Activated T-helper 2 cell treated with anti-CD3 and anti-CD28 coated beads, Interferon-gamma antibody, Interleukin-2, Interleukin-4, amounts not matched to agents 10 μg/mL and 5 μg/mL and 100 μg/mL, durations not matched to agents 14 hours and 24 hours and 36 hours (primary cell): Measurements from ENCODE around the gene MALL. TPM values are rescaled to one million over a fixed set of nuclear protein-coding genes. Genes with fewer than 3 reads are reported as not detected.
"Not testable (repeated sequence)": the region's sequence is repeated elsewhere in the genome, so short reads cannot be mapped to it uniquely, and the experiment has no call there.

ENCODE experiments used
- DNase-seq: peaks from one replicate; pipeline ENCODE4 v3.0.0; 2021; ENCODE audit warnings: low spot score
- H3K27ac Mint-ChIP-seq: one replicate; pipeline ENCODE4 v1.8.0; 2021; ENCODE audit warnings: mixed read lengths
- H3K27me3 Mint-ChIP-seq: one replicate; pipeline ENCODE4 v1.8.0; 2021; ENCODE audit warnings: low read depth, mixed read lengths
- H3K36me3 Mint-ChIP-seq: one replicate; pipeline ENCODE4 v1.8.0; 2021; ENCODE audit warnings: low read depth, mixed read lengths
- H3K4me1 Mint-ChIP-seq: one replicate; pipeline ENCODE4 v1.8.0; 2021; ENCODE audit warnings: low read depth, mixed read lengths
- H3K4me3 Mint-ChIP-seq: one replicate; pipeline ENCODE4 v1.8.0; 2021; ENCODE audit warnings: low read depth, mild to moderate bottlenecking, moderate library complexity, mixed read lengths
- H3K9me3 Mint-ChIP-seq: one replicate; pipeline ENCODE4 v1.8.0; 2021; ENCODE audit warnings: mixed read lengths
- intact Hi-C: fragments of 100-400 bp; cut with micrococcal nuclease; formaldehyde crosslinking; loops from one replicate; pipeline ENCODE4 v1.15.1; 2023
- total RNA-seq: library from RNA; stranded (reverse); gene quantifications from 2 replicates; pipeline ENCODE4 v1.2.3, GENCODE V29; 2022

The MALL gene
- total RNA-seq, 1 donor from 2014 or later: 2.3 TPM

DNA sequence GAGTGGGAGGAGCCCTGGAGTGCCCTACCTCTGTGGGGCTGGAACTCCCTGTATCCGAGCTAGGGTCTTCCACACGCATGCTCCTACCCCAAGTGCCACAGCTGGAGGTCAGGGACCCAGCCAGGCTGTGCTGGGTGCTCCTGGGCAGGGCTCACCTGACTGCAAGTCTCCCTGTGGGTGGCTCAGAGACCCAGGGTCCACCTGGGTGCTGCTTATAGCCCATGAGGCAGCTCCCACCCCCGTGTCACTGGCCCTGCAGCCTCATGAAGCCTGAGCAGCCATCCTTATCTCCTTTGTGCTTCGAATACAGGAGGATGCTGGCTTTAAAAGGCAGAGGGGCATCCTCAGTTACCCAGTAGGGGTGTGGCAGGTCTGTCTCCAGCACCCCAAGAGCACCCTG lies 14.7 kb downstream of the MALL start:
- H3K4me1 Mint-ChIP-seq: peaks cover 15% of the 10 kb centered on the region
- DNase-seq, H3K27me3 Mint-ChIP-seq, H3K36me3 Mint-ChIP-seq, intact Hi-C loops, H3K4me3 Mint-ChIP-seq, H3K9me3 Mint-ChIP-seq, H3K27ac Mint-ChIP-seq: not testable (repeated sequence)

DNA sequence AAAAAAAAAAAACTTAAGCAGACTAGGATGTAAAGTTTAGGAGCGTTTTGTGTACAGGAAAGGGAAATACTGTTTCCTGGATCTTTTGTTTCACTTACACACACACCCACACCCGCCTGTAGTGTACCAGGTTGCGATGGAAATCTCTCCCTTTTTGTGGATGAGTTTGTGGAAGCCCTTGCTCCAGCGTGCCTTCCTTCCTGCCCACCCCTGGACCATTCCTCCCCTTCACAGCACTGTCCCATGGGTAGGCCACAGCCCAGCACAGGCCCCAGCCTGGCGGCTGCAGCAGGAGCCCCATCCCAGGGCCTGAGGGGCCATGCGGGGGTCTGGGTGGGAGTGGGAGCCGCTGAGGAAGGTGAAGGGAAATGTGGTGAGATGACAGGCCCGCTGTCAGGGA lies 15.1 kb downstream of the MALL start:
- Mint-ChIP-seq H3K27ac (no peak overlapping the region), H3K4me1 (peaks cover 15% of the 10 kb centered on the region), H3K27me3 (peaks cover 6% of the 10 kb centered on the region), H3K9me3 (no peaks in the 10 kb centered on the region), H3K36me3 (no peaks in the 10 kb centered on the region), H3K4me3 (no peak overlapping the region)
- DNase-seq: no peak
- intact Hi-C loops: no loop called here

DNA sequence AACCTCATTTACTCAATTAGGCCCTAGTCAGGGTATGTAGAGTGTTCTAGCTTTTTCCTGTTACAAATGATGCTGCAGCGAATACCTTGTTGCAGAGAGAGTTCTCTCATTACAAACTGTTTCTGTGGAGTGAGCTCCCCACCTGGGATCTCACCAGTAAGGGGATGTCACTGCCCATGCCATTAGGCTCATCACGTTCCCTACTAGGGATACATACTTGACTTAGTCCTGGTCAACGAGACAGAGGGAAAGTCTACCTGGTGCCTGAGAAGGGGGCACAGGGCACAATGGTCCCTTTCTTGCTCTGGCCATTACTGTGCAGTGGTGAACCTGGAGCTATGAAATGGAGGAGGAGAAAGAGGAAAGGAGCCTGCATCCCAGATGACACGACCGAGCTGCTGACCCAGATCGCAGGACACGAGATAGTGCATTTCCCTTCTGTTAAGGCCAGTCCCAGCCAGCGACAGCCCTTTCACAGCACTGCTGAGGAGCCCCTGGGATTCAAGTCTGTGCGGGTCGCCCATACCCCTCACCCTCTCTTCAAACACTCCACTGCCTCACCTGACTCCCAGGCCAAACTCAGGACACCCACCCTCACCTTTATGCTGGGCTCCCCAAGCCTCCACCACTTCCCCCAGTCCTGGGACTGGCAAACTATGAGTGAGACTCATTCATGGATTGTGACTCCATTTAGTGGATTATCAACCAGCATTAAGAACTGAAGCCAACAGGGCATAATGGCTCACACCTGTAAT lies 16.0 kb downstream of the MALL start:
- Mint-ChIP-seq H3K36me3 (no peaks in the 10 kb centered on the region), H3K4me3 (no peak overlapping the region), H3K27me3 (peaks cover 5% of the 10 kb centered on the region), H3K27ac (no peak overlapping the region), H3K9me3 (no peaks in the 10 kb centered on the region), H3K4me1 (peaks cover 13% of the 10 kb centered on the region)
- DNase-seq: no peak
- intact Hi-C loops: no loop called here

DNA sequence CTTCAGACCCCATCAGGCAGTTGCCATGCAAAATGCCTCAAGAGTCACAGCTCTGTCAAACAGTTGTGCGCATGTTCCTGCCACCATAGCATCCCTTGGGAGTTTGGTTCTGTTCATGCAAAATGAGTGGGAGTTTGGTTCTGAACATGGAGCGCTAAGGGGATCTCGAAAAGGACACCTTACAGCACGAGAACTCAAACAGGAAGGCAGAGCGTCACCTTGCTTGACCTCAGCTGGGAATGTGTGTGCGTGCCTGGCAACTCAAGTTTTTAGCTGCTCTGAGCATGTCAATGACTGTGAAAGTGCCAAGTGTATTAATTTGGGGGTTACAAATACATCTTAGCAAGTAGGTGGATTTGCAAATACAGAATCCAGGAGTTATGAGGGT lies 16.6 kb downstream of the MALL start:
- H3K4me1 Mint-ChIP-seq: peaks cover 13% of the 10 kb centered on the region
- DNase-seq: no peak
- no peaks in the 10 kb centered on the region for H3K9me3 Mint-ChIP-seq
- H3K27ac Mint-ChIP-seq: no peak overlapping the region
- H3K4me3 Mint-ChIP-seq: no peak overlapping the region
- intact Hi-C loops: no loop called here
- peaks cover 5% of the 10 kb centered on the region for H3K27me3 Mint-ChIP-seq
- H3K36me3 Mint-ChIP-seq: no peaks in the 10 kb centered on the region

DNA sequence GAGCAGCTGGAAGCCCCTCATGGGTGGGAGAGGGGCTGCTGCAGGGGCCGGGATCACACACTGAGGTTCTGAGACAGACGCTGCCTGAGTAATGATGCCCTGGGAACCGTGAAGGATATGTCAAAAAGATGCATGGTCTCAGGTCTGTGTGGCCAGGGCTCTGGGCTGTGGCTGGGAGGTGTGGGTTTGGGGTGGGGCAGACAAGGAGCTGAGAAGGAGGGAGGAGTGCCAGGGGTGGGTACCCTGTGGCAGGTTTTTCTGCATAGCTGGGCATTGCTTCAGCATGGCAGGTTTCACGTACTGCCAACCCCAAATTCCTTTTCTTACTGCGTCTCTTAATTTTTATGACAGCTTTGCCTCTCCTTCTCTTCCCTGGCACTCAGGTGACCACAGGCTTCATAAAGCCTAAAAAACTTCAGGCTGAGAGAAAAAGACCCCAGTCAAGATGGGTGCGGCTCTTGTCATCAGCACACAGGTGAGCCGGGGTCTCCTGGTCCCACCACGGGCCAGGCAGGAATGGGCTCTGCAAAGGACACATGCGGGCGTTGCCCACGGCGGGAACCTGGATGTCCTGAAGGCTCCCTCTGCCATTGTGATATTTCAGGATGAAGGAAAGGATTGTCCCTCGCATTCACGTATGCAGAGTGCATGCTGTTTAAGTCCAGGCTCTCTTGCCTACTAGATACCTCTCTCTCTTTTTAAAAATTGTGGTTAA lies 18.0 kb downstream of the MALL start:
- DNase-seq: no peak
- Mint-ChIP-seq H3K9me3 (no peaks in the 10 kb centered on the region), H3K27me3 (peaks cover 5% of the 10 kb centered on the region), H3K4me1 (peaks cover 13% of the 10 kb centered on the region), H3K36me3 (no peaks in the 10 kb centered on the region), H3K4me3 (no peak overlapping the region), H3K27ac (no peak overlapping the region)
- intact Hi-C loops: no loop called here

DNA sequence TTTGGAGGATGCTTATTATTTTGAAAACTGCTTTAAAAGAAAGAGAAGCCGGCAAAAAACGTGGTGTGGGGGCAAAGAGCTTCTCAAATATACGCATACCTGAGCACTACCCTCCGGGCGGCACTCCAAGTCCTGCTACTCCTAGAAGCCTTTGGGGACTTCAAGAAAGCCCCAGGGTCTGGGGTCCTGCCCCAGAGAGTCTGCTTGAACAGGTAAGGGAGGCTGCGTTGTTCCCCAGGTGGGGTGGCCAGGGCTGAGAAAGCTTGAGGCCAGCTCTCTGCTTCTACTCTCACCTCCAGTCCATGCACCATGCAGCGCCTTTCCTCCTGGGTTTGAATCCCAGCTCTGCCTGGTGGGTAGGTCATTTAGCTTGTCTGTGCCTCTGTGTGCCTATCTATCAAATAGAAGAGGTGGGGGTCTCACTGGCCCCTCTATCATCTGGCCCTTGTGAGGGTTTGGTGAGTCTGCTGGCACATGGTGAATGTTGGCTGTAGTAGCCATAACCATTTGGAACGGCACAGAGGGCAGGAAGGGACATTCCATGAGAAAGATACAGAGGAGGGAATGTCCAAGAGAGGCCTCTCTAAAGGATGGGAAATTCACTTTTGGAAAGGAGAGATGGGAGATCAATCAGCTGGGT lies 19.5 kb downstream of the MALL start:
- Mint-ChIP-seq H3K4me1 (peaks cover 3% of the 10 kb centered on the region), H3K27ac (no peak overlapping the region), H3K4me3 (no peak overlapping the region), H3K36me3 (no peaks in the 10 kb centered on the region), H3K27me3 (peaks cover 5% of the 10 kb centered on the region), H3K9me3 (no peaks in the 10 kb centered on the region)
- DNase-seq: no peak
- intact Hi-C loops: no loop called here

DNA sequence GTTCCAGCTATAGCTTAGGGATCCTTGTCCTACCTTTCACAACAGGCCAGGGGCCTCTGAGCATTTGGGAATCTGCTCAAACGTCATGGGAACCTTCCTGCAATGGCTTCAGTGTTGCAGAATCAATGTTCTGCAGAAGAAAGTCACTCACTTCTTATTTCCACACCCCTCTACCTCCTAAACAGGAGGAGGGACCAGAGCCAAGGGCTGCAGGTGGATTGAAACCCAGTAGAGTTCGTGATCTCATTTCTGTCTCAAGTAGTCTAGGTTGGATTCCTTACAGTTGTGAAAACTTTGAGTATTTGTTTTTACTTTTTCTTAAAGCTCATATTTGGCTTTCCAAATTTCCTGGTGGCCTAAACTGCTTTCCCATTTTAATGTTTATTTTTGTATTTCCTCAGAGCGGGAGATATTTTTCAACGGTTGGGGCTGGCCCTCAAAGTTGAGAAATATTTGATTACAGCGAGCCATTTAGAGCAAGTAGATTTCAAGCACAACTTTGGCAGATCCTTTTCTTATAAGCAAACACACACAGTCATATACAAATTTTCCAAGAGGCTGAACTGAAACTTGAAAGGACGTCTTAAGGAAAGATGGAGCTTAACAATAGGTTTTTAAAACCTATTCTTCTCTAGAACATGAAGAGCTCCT lies 20.6 kb downstream of the MALL start:
- H3K36me3 Mint-ChIP-seq, H3K27ac Mint-ChIP-seq, intact Hi-C loops, H3K4me3 Mint-ChIP-seq, H3K27me3 Mint-ChIP-seq, DNase-seq, H3K4me1 Mint-ChIP-seq, H3K9me3 Mint-ChIP-seq: not testable (repeated sequence)

DNA sequence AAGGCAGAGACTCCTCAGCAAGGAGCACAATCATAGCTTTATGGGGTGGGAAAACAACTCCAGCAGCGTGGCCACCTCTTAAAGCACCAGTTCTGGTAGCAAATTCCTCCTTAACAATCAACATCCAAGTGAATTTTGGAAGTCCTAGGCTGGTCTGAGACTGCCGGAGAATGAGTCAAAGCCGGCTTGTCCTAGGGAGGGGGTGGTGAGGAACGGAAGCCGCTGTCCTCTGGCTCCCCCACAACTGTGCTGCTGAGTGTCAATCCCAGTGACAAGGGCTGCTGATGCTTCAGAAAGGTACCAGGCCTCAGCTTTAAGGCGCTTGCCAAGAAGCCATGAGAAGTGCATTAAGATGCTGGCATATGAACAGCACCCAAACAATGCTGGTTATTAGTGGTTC lies 21.7 kb downstream of the MALL start:
- H3K27me3 Mint-ChIP-seq, intact Hi-C loops, H3K9me3 Mint-ChIP-seq, DNase-seq, H3K4me3 Mint-ChIP-seq, H3K36me3 Mint-ChIP-seq, H3K27ac Mint-ChIP-seq, H3K4me1 Mint-ChIP-seq: not testable (repeated sequence)

DNA sequence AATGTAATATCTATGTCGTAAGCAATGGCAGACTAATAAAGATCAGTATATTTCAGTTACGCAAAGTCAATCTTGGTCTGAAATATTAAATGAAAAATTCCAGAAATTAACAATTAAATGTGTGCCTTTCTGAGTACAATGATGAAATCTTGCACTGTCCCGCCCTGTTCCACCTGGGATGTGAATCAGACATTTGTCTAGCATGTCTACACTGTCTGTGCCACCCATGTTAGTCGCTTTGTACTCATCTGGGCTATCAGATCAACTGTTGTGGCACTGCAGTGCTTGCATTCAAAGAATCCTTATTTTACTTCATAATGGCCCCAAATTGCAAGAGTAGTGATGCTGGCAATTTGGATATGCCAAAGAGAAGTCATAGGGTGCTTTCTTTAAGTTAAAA lies 25.5 kb downstream of the MALL start:
- H3K4me1 Mint-ChIP-seq, H3K36me3 Mint-ChIP-seq, H3K9me3 Mint-ChIP-seq, H3K27me3 Mint-ChIP-seq, H3K27ac Mint-ChIP-seq, DNase-seq, H3K4me3 Mint-ChIP-seq, intact Hi-C loops: not testable (repeated sequence)

DNA sequence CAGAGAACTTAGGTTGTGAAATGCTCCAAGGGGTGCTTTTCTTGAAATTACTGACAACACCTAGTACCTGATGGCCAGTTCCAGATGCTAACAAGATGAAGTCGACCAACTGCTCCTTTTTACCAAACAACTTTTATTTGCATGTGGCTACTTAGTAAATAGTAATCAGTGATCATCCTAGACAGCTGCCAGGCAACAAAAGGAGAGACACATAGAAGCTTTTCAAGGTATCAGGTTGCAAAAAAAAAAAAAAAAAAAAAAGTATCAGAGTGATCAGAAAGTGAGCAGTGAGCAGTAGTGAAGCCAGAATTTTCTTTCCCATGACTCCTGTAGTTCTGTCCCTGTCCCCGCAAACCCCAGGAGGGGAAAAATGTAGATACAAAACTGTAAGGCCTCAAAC lies 31.9 kb downstream of the MALL start:
- H3K4me3 Mint-ChIP-seq, H3K4me1 Mint-ChIP-seq, intact Hi-C loops, H3K36me3 Mint-ChIP-seq, DNase-seq, H3K27me3 Mint-ChIP-seq, H3K27ac Mint-ChIP-seq, H3K9me3 Mint-ChIP-seq: not testable (repeated sequence)

DNA sequence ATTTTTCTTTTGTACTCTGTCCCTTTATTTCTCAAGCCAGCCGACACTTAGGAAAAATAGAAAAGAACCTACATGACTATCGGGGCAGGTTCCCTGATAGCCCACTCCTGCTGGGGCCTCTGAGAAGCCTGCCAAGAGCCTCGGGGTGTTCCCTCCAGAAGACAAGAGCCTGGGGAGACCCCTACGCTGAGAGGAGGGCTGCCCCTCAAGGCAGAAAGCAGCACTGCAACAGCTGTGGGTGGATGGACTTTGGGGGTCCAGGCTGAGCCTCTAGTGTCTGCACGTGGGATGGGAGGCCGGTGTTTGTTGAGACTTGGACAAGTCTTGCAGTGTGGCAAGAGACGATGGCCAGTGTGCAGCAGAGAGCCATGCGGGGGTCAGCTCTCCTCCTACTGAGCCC lies 32.5 kb downstream of the MALL start:
- H3K27me3 Mint-ChIP-seq, H3K4me1 Mint-ChIP-seq, H3K36me3 Mint-ChIP-seq, H3K4me3 Mint-ChIP-seq, DNase-seq, H3K9me3 Mint-ChIP-seq, H3K27ac Mint-ChIP-seq, intact Hi-C loops: not testable (repeated sequence)

DNA sequence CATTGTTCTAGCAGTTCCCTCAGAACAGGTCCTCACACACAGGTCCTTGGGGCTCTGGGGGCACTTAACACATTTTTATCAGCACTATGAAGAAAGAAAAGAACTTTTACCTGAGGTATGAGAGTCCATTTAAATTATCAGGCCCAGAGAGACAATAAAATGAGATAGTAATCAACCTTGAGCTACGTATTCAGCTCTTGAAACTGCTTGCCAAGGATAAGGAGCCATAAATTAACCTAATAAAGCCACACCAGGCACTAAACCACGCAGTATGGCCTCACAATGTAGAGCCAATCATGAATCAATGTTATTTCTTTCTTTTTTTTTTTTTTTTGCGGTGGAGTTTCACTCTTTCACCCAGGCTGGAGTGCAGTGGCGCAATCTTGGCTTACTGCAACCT lies 37.5 kb downstream of the MALL start:
- DNase-seq, H3K4me3 Mint-ChIP-seq, intact Hi-C loops, H3K4me1 Mint-ChIP-seq, H3K27ac Mint-ChIP-seq, H3K36me3 Mint-ChIP-seq, H3K9me3 Mint-ChIP-seq, H3K27me3 Mint-ChIP-seq: not testable (repeated sequence)

DNA sequence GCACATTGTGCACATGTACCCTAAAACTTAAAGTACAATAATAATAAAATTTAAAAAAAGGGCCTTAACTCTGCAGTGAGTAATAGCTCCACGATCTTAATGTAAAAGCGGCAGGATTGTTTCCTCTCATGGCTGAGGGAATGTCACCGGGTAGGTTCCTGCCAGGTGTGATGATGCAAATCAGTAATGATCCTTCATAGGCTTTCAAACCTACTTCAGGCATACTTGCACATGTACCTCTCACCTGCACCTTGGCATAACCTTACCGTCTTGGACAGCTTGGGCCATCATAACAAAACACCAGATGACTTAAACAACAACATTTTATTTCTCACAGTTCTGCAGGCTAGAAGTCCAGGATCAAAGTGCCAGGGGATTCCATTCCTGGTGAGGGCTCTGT lies 39.7 kb downstream of the MALL start:
- H3K9me3 Mint-ChIP-seq, H3K27ac Mint-ChIP-seq, H3K4me1 Mint-ChIP-seq, H3K36me3 Mint-ChIP-seq, H3K4me3 Mint-ChIP-seq, intact Hi-C loops, DNase-seq, H3K27me3 Mint-ChIP-seq: not testable (repeated sequence)
